GM10248 (cell line): ENCODE data around the gene CACNB4.
"Not testable (repeated sequence)": the region's sequence is repeated elsewhere in the genome, so short reads cannot be mapped to it uniquely, and the experiment has no call there.

Experiments
- CTCF ChIA-PET: fragments of 300-600 bp; sonication (Branson Sonifier 250); formaldehyde crosslinking; extraction: SDS; loops from one replicate; lab custom pipeline; 2021; ENCODE audit warnings: antibody characterized with exemption; lab: Yijun Ruan, JAX
- POLR2A ChIA-PET: fragments of 350-650 bp; sonication (Branson Sonifier 250); formaldehyde crosslinking; extraction: SDS; loops from one replicate; lab custom pipeline; 2020; ENCODE audit warnings: antibody characterized with exemption; lab: Yijun Ruan, JAX
- DNase-seq: peaks from one replicate; pipeline ENCODE4 v3.0.0; 2012; ENCODE audit errors: extremely low spot score
- TF ChIP-seq, protein P1 (sequence below): IDR thresholded peaks from 2 replicates; pipeline ENCODE4 v1.5.1; 2012; ENCODE audit warnings: mild to moderate bottlenecking, low read depth; ENCODE audit errors: extremely low read depth, missing control alignments, control extremely low read depth

CACNB4 gene

DNA sequence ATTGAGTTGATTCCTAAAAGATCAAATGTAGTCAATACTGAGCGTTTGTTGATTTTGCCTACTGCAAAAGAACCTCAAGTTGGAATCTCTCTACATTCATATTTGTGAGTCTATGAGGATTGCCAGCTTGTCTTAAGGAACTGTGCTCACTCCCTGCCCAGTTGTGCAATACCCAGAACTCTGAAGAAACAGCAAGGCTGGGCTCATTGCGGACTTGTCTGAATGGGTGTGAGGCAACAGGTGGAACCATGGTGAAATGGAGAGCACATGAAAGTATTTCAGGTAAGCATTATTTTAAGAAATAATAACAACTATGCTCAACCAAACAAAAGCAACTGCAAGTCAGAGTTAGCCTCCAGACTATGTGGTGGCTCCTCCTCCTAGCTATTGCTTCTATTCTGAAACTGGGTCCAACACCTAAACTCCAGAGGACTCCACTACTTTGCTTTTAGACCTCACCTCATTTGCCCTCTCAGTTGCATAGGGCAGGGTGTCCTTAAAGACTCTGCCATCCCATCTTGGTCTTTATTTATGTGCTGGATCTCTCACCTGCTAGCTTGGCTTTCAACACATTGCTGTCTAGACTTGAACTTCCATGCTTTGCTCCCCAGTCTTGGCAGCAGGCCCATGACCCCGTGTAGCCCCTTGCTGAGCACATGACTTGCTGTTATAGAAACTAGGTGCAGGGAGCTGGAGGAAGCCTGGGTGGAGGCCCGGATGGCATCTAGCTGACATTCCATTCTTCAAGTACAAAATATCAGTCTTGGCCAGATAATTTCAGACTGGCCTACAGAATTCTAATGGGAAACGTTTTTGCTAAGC is 175.8 kb downstream of the CACNB4 start:
- TF ChIP-seq, protein P1, sequence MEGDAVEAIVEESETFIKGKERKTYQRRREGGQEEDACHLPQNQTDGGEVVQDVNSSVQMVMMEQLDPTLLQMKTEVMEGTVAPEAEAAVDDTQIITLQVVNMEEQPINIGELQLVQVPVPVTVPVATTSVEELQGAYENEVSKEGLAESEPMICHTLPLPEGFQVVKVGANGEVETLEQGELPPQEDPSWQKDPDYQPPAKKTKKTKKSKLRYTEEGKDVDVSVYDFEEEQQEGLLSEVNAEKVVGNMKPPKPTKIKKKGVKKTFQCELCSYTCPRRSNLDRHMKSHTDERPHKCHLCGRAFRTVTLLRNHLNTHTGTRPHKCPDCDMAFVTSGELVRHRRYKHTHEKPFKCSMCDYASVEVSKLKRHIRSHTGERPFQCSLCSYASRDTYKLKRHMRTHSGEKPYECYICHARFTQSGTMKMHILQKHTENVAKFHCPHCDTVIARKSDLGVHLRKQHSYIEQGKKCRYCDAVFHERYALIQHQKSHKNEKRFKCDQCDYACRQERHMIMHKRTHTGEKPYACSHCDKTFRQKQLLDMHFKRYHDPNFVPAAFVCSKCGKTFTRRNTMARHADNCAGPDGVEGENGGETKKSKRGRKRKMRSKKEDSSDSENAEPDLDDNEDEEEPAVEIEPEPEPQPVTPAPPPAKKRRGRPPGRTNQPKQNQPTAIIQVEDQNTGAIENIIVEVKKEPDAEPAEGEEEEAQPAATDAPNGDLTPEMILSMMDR = no peak
- ChIA-PET CTCF (interaction anchor here (0.9 to 1.9 kb wide), 5 partner anchors 9 to 44 kb away, joined by 3 to 6 read pairs (median 5); no protein-coding TSS in a partner anchor), POLR2A (no interaction called here)
- no peak for DNase-seq

- TF ChIP-seq, protein P1 = no peak
- no peak for DNase-seq
- POLR2A ChIA-PET = no interaction called here
- CTCF ChIA-PET = no interaction called here
Observed at GRCh38 chr2:151919786-151920185, 179.1 kb downstream of the CACNB4 start.

GRCh38 chr2:151918308-151918707 is 180.5 kb downstream of the CACNB4 start:
- POLR2A ChIA-PET = no interaction called here
- DNase-seq = no peak
- TF ChIP-seq, protein P1 = no peak
- CTCF ChIA-PET = no interaction called here

- no peak for DNase-seq
- TF ChIP-seq, protein P1 = no peak
- ChIA-PET CTCF (interaction anchor here (1.7 kb wide), 1 partner anchor 31 kb away, joined by 5 read pairs; no protein-coding TSS in a partner anchor), POLR2A (no interaction called here)
Observed at GRCh38 chr2:151916632-151917031, 182.2 kb downstream of the CACNB4 start.

- CTCF ChIA-PET = interaction anchor here (1.0 to 1.4 kb wide), 3 partner anchors 12 to 83 kb away, joined by 3 to 4 read pairs (median 3); no protein-coding TSS in a partner anchor
- POLR2A ChIA-PET = interaction anchor here (0.6 to 0.7 kb wide), 3 partner anchors 10 to 654 kb away, joined by 3 to 9 read pairs (median 3); partner anchors contain the start of gene RBM43
- not testable (repeated sequence) for DNase-seq
Observed at GRCh38 chr2:151915629-151916025, 183.2 kb downstream of the CACNB4 start.

DNA sequence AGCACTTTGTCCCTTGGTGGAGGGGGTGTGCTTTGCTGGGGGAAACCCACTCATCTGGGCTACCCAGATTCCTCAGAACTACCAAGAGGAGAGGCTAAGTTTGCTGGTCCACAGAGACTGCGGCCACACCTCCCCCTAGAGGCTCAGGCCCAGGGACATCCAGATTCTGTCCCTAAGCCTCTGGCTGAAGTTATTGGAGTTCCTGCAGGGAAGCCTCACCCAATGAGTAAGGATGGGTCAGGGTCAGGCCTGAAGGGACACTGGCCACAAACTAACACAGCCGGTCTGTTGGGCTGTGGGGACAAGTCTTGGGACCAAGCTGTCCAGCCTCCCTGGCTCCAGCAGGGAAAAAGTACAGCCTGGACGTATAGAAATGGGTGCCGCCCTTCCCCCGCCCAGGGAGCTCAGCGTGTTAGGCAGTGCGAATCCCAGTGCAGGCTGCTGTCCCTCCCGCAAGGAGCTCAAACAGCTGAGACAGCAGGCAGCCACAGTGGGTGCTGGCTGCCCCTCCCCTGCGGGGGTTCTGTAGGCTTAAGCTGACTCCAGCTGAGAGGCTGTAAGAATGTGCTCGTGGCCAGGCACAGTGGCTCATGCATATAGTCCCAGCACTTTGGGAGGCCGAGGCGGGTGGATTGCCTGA is 183.7 kb downstream of the CACNB4 start:
- ChIA-PET POLR2A (interaction anchor here (0.7 kb wide), 2 partner anchors 9 to 136 kb away, joined by 3 to 9 read pairs; no protein-coding TSS in a partner anchor), CTCF (interaction anchor here (1.0 to 1.4 kb wide), 3 partner anchors 13 to 83 kb away, joined by 3 to 4 read pairs (median 3); no protein-coding TSS in a partner anchor)
- TF ChIP-seq, protein P1 = no peak
- no peak for DNase-seq
